ENCODE data around the gene MT1H.

DNA sequence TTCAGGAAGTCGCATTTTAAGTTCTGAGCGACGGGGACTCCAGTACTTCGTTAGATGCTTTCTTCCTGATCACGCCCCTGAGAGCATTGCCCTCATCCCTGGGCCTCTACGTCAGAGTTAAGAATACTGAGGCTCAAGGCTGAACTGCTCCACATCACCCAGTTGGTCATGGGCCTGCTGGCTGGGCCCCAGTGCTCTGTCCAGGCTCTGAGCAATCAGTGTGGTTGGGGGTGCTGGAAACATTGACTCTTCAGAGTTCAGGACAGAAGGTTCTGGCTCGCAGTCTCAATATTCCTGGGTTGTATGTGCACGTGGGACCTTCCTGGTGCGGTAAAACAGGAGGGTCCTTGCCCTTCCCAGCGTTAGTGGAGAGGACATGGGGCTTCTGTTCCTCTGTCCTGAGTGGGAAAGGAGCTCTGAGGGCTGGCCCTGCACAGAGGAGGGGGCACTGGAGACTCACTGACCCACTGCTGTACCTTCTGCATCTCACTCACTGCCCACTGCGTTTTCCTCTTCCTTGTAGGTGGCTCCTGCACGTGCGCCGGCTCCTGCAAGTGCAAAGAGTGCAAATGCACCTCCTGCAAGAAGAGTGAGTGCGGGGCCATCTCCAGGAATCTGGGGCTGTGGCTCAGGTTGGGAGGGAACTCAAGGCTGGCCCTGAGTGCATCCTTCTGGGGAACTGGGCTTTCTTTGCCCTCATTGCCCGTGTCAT is 43.5 kb upstream of the MT1H start:
- TF ChIP-seq CTCF (IDR thresholded peaks at IDR 0.05) = no peak
- no peak for TF ChIP-seq POLR2A (IDR thresholded peaks at IDR 0.05)

Measured in Peyer's patch (tissue), 4 donors.